Measurements from ENCODE around the gene FRMPD1. TPM values are rescaled to one million over a fixed set of nuclear protein-coding genes. Genes with fewer than 3 reads are reported as not detected.
"Not testable (repeated sequence)": the region's sequence is repeated elsewhere in the genome, so short reads cannot be mapped to it uniquely, and the experiment has no call there.

Gene FRMPD1
- total and polyA plus RNA-seq, 3 donors from 2014 or later, result 15.9 to 67.3 (median 48.0) TPM

- intact Hi-C loops (cut with DNase I; ENCODE audit: low total_unique reads), result no loop called here
- Histone ChIP-seq H3K4me3 (no peak overlapping the region), H3K27me3 (no peaks in the 10 kb centered on the region), H3K9me3 (no peaks in the 10 kb centered on the region), H3K36me3 (ENCODE audit: low read depth, missing control alignments) (no peaks in the 10 kb centered on the region), H3K4me1 (no peaks in the 10 kb centered on the region), H3K27ac (no peak overlapping the region)
- no peak for DNase-seq
- WGBS, 2 donors, result 81 to 83% methylated on average over 20 to 24 of the region's 24 CpGs
- no peak for TF ChIP-seq CTCF (IDR thresholded peaks at IDR 0.05)
- TF ChIP-seq POLR2A (IDR thresholded peaks at IDR 0.05), result no peak
Observed at GRCh38 chr9:37746448-37747270, 95.9 kb downstream of the FRMPD1 start.

GRCh38 chr9:37747271-37747753 lies 96.6 kb downstream of the FRMPD1 start:
- 51% methylated on average over 3 of the region's 3 CpGs for WGBS, 2 donors
- Histone ChIP-seq H3K27me3 (no peaks in the 10 kb centered on the region), H3K9me3 (no peaks in the 10 kb centered on the region), H3K4me1 (no peaks in the 10 kb centered on the region), H3K27ac (no peak overlapping the region), H3K4me3 (no peak overlapping the region), H3K36me3 (ENCODE audit: low read depth, missing control alignments) (no peaks in the 10 kb centered on the region)
- TF ChIP-seq CTCF (IDR thresholded peaks at IDR 0.05) (peak; percentile 78 to 84 (median 81)), POLR2A (IDR thresholded peaks at IDR 0.05) (no peak)
- DNase-seq, result peak; percentile 68
- intact Hi-C loops (cut with DNase I; ENCODE audit: low total_unique reads), result no loop called here

- intact Hi-C loops (cut with DNase I; ENCODE audit: low total_unique reads), result no loop called here
- 53 to 61% methylated on average over 5 of the region's 5 CpGs for WGBS, 2 donors
- no peaks in the 10 kb centered on the region for H3K9me3 ChIP-seq
- DNase-seq, result no peak
- H3K36me3 ChIP-seq (ENCODE audit: low read depth, missing control alignments), result no peaks in the 10 kb centered on the region
- H3K4me1 ChIP-seq, result peaks cover 2% of the 10 kb centered on the region
- no peaks in the 10 kb centered on the region for H3K27me3 ChIP-seq
- no peak for TF ChIP-seq CTCF (IDR thresholded peaks at IDR 0.05)
- no peak overlapping the region for H3K27ac ChIP-seq
- H3K4me3 ChIP-seq, result no peak overlapping the region
Observed at GRCh38 chr9:37749129-37749528, 98.4 kb downstream of the FRMPD1 start.

GRCh38 chr9:37751186-37751585 lies 100.4 kb downstream of the FRMPD1 start:
- Histone ChIP-seq H3K4me3 (peak overlapping the region; percentile 9 to 90), H3K27ac (no peak overlapping the region), H3K4me1 (peaks cover 6% of the 10 kb centered on the region), H3K9me3 (no peaks in the 10 kb centered on the region), H3K27me3 (no peaks in the 10 kb centered on the region), H3K36me3 (ENCODE audit: low read depth, missing control alignments) (no peaks in the 10 kb centered on the region)
- TF ChIP-seq CTCF (IDR thresholded peaks at IDR 0.05), result no peak
- no peak for TF ChIP-seq POLR2A (IDR thresholded peaks at IDR 0.05)
- DNase-seq, result no peak
- intact Hi-C loops (cut with DNase I; ENCODE audit: low total_unique reads), result no loop called here
- 51 to 63% methylated on average over 6 of the region's 6 CpGs for WGBS, 2 donors

- H3K9me3 ChIP-seq; H3K4me1 ChIP-seq; H3K27me3 ChIP-seq; H3K27ac ChIP-seq; H3K36me3 ChIP-seq (ENCODE audit: low read depth, missing control alignments); intact Hi-C loops (cut with DNase I; ENCODE audit: low total_unique reads); DNase-seq: not testable (repeated sequence)
- peak overlapping the region; percentile 9 to 90 for H3K4me3 ChIP-seq
- 60 to 76% methylated on average over 15 to 24 of the region's 30 CpGs for WGBS, 2 donors
Observed at GRCh38 chr9:37751704-37752103, 101.0 kb downstream of the FRMPD1 start.

- H3K27ac ChIP-seq; H3K36me3 ChIP-seq (ENCODE audit: low read depth, missing control alignments); intact Hi-C loops (cut with DNase I; ENCODE audit: low total_unique reads); H3K9me3 ChIP-seq; H3K4me1 ChIP-seq; DNase-seq; H3K27me3 ChIP-seq: not testable (repeated sequence)
- peak overlapping the region; percentile 9 to 90 for H3K4me3 ChIP-seq
- WGBS, 2 donors, result 54 to 83% methylated on average over 3 to 13 of the region's 13 CpGs
Observed at GRCh38 chr9:37752112-37752511, 101.4 kb downstream of the FRMPD1 start.
